GM12872 (cell line): ENCODE results near the gene KRTAP5-9.

ENCODE experiments used
- CTCF ChIP-seq: IDR thresholded peaks from 3 replicates; pipeline ENCODE4 v1.5.1; 2011; ENCODE audit warnings: low read depth, mild to moderate bottlenecking, low read length, moderate library complexity; ENCODE audit not compliant: insufficient read depth

KRTAP5-9 gene

GRCh38 chr11:71562120-71562519 lies 13.9 kb downstream of the KRTAP5-9 start:
- no peak for TF ChIP-seq CTCF

- peak; percentile 65 for TF ChIP-seq CTCF
Observed at GRCh38 chr11:71563406-71563805, 15.2 kb downstream of the KRTAP5-9 start.

GRCh38 chr11:71564430-71564829 lies 16.2 kb downstream of the KRTAP5-9 start:
- TF ChIP-seq CTCF: no peak

- no peak for TF ChIP-seq CTCF
Observed at GRCh38 chr11:71565263-71565662, 17.0 kb downstream of the KRTAP5-9 start, which contains the start of gene KRTAP5-10. KRTAP5-10 (plus strand) TSS chr11:71565563; CDS start chr11:71565588, 25 bp downstream.

GRCh38 chr11:71566081-71566620 lies 17.9 kb downstream of the KRTAP5-9 start:
- no peak for TF ChIP-seq CTCF

- TF ChIP-seq CTCF: no peak
Observed at GRCh38 chr11:71568704-71569349, 20.6 kb downstream of the KRTAP5-9 start.

GRCh38 chr11:71572811-71573210 lies 24.6 kb downstream of the KRTAP5-9 start:
- no peak for TF ChIP-seq CTCF
